Breast epithelium (tissue), 3 donors: ENCODE data around the gene ANP32A.

Experiments used
- CTCF ChIP-seq, 3 donors: fragments of 450-650 bp; IDR thresholded peaks; one replicate each; pipeline ENCODE4 v1.5.1; 2016 to 2017; ENCODE audit warnings: antibody characterized with exemption in 3 of 3, mild to moderate bottlenecking in 3 of 3, moderate library complexity in 3 of 3
- POLR2AphosphoS5 ChIP-seq, 3 donors: sonication (generic); formaldehyde crosslinking; IDR thresholded peaks; one replicate each; pipeline ENCODE4 v1.6.1; 2017; ENCODE audit warnings: antibody characterized with exemption in 3 of 3

GRCh38 chr15:68775671-68776476 lies 44.8 kb downstream of the ANP32A start:
- TF ChIP-seq CTCF (IDR thresholded peaks at IDR 0.05) (no peak), POLR2AphosphoS5 (IDR thresholded peaks at IDR 0.05) (peak in 2 of 3 donors; percentile 16 to 58)
